KMS-11 (cell line): ENCODE results near the gene APC.

ENCODE experiments used
- H2AFZ ChIP-seq: fragments of 200-600 bp; sonication (generic); 2 replicates; pipeline ENCODE4 v1.6.1; 2016; ENCODE audit warnings: antibody characterized with exemption, mixed run types, low read depth
- H3K27ac ChIP-seq: fragments of 200-600 bp; sonication (generic); 2 replicates; pipeline ENCODE4 v1.6.1; 2016; ENCODE audit warnings: mild to moderate bottlenecking, mixed run types
- H3K27me3 ChIP-seq: fragments of 200-600 bp; sonication (generic); 2 replicates; pipeline ENCODE4 v1.6.1; 2017; ENCODE audit warnings: mild to moderate bottlenecking, low read depth, mixed run types, moderate library complexity; ENCODE audit not compliant: insufficient read depth
- H3K36me3 ChIP-seq: fragments of 200-600 bp; sonication (generic); 2 replicates; pipeline ENCODE4 v1.6.1; 2017; ENCODE audit warnings: mild to moderate bottlenecking, mixed run types; ENCODE audit not compliant: insufficient read depth
- H3K4me1 ChIP-seq: fragments of 200-600 bp; sonication (generic); 2 replicates; pipeline ENCODE4 v1.6.1; 2016; ENCODE audit warnings: mild to moderate bottlenecking, low read depth, mixed run types; ENCODE audit not compliant: poor library complexity, severe bottlenecking
- H3K4me2 ChIP-seq: fragments of 200-600 bp; sonication (generic); 2 replicates; pipeline ENCODE4 v1.7.0; 2016; ENCODE audit warnings: mild to moderate bottlenecking, mixed run types
- H3K4me3 ChIP-seq: fragments of 200-600 bp; sonication (generic); IDR thresholded peaks from 2 replicates; pipeline ENCODE4 v1.6.1; 2017; ENCODE audit warnings: low read depth, low read length, mixed read lengths; ENCODE audit not compliant: insufficient read depth
- H3K79me2 ChIP-seq: fragments of 200-600 bp; sonication (generic); 2 replicates; pipeline ENCODE4 v1.6.1; 2016; ENCODE audit warnings: low read depth, mixed run types; ENCODE audit not compliant: insufficient read depth
- H3K9ac ChIP-seq: fragments of 200-600 bp; sonication (generic); 2 replicates; pipeline ENCODE4 v1.6.1; 2016; ENCODE audit warnings: mild to moderate bottlenecking, mixed run types
- H4K20me1 ChIP-seq: fragments of 200-600 bp; sonication (generic); 2 replicates; pipeline ENCODE4 v1.6.1; 2016; ENCODE audit warnings: mild to moderate bottlenecking, mixed run types; ENCODE audit not compliant: insufficient read depth
- TF ChIP-seq, protein P1 (sequence below): fragments of 200-600 bp; sonication (generic); conservative IDR thresholded peaks from 2 replicates; pipeline ENCODE4 v1.6.1; 2017; ENCODE audit warnings: low read depth, mild to moderate bottlenecking, antibody characterized with exemption, low read length, moderate library complexity, mixed read lengths

APC gene

DNA sequence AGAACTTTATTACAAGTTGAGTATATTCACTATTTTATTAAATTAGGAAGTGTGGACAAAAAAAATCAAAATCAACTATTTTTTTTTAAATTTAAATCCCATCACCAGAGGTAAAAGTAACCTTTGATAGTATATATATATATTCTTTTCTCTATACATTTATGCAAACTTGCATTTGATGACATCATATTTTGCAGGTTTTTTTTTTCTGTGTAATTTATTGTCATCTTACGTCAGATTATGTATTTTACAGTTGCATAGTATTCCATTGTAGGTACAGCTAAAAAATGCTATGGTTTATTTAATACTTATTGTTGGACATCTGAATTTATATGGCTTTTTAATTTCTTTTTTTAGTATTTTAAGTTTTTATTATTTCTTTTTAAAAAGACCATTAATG, 25.5 kb downstream of the APC start:
- Histone ChIP-seq H2AFZ (no peak overlapping the region), H3K9ac (no peak overlapping the region), H4K20me1 (no peaks in the 10 kb centered on the region), H3K36me3 (no peaks in the 10 kb centered on the region), H3K27ac (no peak overlapping the region), H3K4me2 (no peak overlapping the region), H3K4me3 (no peak overlapping the region), H3K79me2 (no peaks in the 10 kb centered on the region), H3K27me3 (no peaks in the 10 kb centered on the region), H3K4me1 (no peaks in the 10 kb centered on the region)
- TF ChIP-seq, protein P1, sequence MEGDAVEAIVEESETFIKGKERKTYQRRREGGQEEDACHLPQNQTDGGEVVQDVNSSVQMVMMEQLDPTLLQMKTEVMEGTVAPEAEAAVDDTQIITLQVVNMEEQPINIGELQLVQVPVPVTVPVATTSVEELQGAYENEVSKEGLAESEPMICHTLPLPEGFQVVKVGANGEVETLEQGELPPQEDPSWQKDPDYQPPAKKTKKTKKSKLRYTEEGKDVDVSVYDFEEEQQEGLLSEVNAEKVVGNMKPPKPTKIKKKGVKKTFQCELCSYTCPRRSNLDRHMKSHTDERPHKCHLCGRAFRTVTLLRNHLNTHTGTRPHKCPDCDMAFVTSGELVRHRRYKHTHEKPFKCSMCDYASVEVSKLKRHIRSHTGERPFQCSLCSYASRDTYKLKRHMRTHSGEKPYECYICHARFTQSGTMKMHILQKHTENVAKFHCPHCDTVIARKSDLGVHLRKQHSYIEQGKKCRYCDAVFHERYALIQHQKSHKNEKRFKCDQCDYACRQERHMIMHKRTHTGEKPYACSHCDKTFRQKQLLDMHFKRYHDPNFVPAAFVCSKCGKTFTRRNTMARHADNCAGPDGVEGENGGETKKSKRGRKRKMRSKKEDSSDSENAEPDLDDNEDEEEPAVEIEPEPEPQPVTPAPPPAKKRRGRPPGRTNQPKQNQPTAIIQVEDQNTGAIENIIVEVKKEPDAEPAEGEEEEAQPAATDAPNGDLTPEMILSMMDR, result no peak

DNA sequence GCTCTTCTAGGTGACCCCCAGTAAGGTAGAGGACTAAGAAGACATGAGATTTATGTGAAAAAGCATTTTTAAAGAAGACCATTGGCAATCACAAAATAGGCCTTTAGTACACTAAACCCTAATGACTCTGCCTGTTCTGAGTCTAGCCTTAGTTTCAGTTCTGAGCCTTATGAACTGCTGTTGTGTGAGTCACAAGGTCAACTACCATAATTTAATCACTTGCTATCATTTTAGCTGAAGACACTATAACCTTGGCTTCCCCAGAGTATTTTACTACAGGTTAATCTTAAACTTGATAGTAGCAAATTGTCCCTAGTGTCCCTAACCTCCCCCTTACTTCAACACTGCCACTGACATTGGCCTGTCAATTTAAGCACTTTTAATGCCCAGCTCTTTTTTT, 34.4 kb downstream of the APC start:
- Histone ChIP-seq H3K4me1 (no peaks in the 10 kb centered on the region), H3K27me3 (no peaks in the 10 kb centered on the region), H2AFZ (no peak overlapping the region), H3K79me2 (no peaks in the 10 kb centered on the region), H3K36me3 (no peaks in the 10 kb centered on the region), H3K9ac (no peak overlapping the region), H4K20me1 (no peaks in the 10 kb centered on the region), H3K4me2 (no peak overlapping the region), H3K4me3 (no peak overlapping the region), H3K27ac (no peak overlapping the region)
- TF ChIP-seq, protein P1, result no peak

DNA sequence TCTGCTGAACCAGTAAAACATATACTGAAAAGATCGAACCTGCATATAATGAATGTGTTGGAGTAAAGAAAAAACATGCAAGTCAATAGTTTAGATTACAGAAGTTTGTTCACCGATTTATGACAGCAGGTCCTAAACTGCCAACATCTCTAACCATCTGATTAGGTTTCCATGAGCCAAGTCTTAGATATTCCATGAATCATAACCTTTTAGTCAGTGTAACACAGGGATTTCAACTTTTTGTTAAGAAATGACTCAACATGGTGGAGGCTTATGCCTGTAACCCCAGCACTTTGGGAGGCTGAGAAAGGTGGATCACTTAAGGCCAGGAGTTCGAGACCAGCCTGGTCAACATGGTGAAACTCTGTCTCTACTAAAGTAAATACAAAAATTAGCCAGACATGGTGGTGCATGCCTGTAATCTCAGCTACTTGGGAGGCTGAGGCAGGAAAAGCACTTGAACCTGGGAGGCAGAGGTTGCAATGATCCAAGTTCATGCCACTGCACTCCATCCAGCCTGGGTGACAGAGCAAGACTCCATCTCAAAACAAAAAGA, 38.7 kb downstream of the APC start:
- Histone ChIP-seq H2AFZ (no peak overlapping the region), H3K4me3 (no peak overlapping the region), H3K36me3 (no peaks in the 10 kb centered on the region), H3K27me3 (no peaks in the 10 kb centered on the region), H3K79me2 (no peaks in the 10 kb centered on the region), H3K4me1 (no peaks in the 10 kb centered on the region), H3K9ac (no peak overlapping the region), H4K20me1 (no peaks in the 10 kb centered on the region), H3K27ac (no peak overlapping the region), H3K4me2 (no peak overlapping the region)
- TF ChIP-seq, protein P1, result no peak

DNA sequence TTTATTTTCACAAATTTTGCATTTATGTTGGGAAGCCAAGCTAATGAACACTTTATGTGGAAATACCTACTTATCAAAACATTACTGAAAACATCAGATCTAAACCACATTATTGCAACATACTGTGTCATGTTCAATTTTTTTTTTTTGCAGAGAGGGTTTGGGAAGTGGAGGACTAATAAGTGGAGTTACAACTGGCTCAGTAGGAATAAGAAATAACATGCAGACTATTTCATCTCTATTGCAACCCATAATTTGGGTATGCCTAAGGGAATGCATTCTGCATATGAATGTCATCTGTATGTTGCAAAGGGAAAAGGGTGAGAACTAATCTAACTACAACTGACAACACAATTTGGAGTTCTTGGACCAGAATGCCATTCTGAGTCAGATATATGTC, 41.8 kb downstream of the APC start:
- H3K4me1 ChIP-seq, result no peaks in the 10 kb centered on the region
- no peaks in the 10 kb centered on the region for H3K27me3 ChIP-seq
- H3K4me3 ChIP-seq, result no peak overlapping the region
- H4K20me1 ChIP-seq, result no peaks in the 10 kb centered on the region
- H3K9ac ChIP-seq, result no peak overlapping the region
- TF ChIP-seq, protein P1, result no peak
- no peaks in the 10 kb centered on the region for H3K36me3 ChIP-seq
- no peak overlapping the region for H3K4me2 ChIP-seq
- no peak overlapping the region for H2AFZ ChIP-seq
- H3K79me2 ChIP-seq, result no peaks in the 10 kb centered on the region
- H3K27ac ChIP-seq, result no peak overlapping the region
